OCI-LY7 (cell line): ENCODE measurements around the gene CDH23. TPM values are rescaled to one million over a fixed set of nuclear protein-coding genes. Genes with fewer than 3 reads are reported as not detected.

Experiments
- BruUV-seq: library from RNA; stranded (reverse); fragments of 400-500 nt; replicated peaks from 2 replicates; lab custom pipeline; 2021; lab: Mats Ljungman, UMichigan
- CTCF ChIA-PET: fragments of 300-600 bp; sonication (Branson Sonifier 250); formaldehyde crosslinking; loops from one replicate; lab custom pipeline; 2022; ENCODE audit warnings: antibody characterized with exemption; ENCODE audit not compliant: unreplicated experiment; lab: Charles Lee
- POLR2A ChIA-PET: fragments of 300-600 bp; sonication (Branson Sonifier 250); formaldehyde crosslinking; loops from one replicate; lab custom pipeline; 2022; ENCODE audit warnings: antibody characterized with exemption; lab: Charles Lee
- DNase-seq: peaks from one replicate; pipeline ENCODE4 v3.0.0-alpha.2; 2015; ENCODE audit warnings: low spot score
- H2AFZ ChIP-seq: fragments of 200-600 bp; sonication (generic), shearing (Covaris generic); 2 replicates; pipeline ENCODE4 v1.6.1; 2014; ENCODE audit warnings: mild to moderate bottlenecking, antibody characterized with exemption, low read length, moderate library complexity
- H3K27ac ChIP-seq: fragments of 200-600 bp; sonication (generic); 2 replicates; pipeline ENCODE4 v1.5.1; 2014; ENCODE audit warnings: mixed run types, low read depth, mild to moderate bottlenecking, moderate library complexity, low read length, inconsistent platforms; ENCODE audit not compliant: poor library complexity, severe bottlenecking
- H3K36me3 ChIP-seq: fragments of 200-600 bp; sonication (generic); 2 replicates; pipeline ENCODE4 v1.6.1; 2014; ENCODE audit warnings: mild to moderate bottlenecking, antibody characterized with exemption, low read length, moderate library complexity, mixed read lengths; ENCODE audit not compliant: insufficient read depth
- H3K4me1 ChIP-seq: fragments of 200-600 bp; sonication (generic); 2 replicates; pipeline ENCODE4 v1.5.1; 2014; ENCODE audit warnings: mild to moderate bottlenecking, low read length; ENCODE audit not compliant: insufficient read depth, poor library complexity, severe bottlenecking
- H3K4me2 ChIP-seq: fragments of 200-600 bp; sonication (generic); 2 replicates; pipeline ENCODE4 v1.6.1; 2014; ENCODE audit warnings: mild to moderate bottlenecking, low read length
- H3K4me3 ChIP-seq: fragments of 200-600 bp; sonication (generic); 2 replicates; pipeline ENCODE4 v1.5.1; 2014; ENCODE audit warnings: mild to moderate bottlenecking, low read depth, low read length; ENCODE audit not compliant: poor library complexity, severe bottlenecking
- H3K79me2 ChIP-seq: fragments of 200-600 bp; sonication (generic); 2 replicates; pipeline ENCODE4 v1.6.1; 2016; ENCODE audit warnings: low read depth, mild to moderate bottlenecking, low read length, moderate library complexity, mixed read lengths; ENCODE audit not compliant: insufficient read depth
- H3K9me2 ChIP-seq: fragments of 200-600 bp; sonication (generic); 2 replicates; pipeline ENCODE4 v1.6.1; 2016; ENCODE audit warnings: mild to moderate bottlenecking, low read length, mixed read lengths; ENCODE audit not compliant: insufficient read depth
- H3K9me3 ChIP-seq: fragments of 200-600 bp; sonication (generic); 2 replicates; pipeline ENCODE4 v1.6.1; 2014; ENCODE audit warnings: mild to moderate bottlenecking, mixed run types, low read length, mixed read lengths
- H4K20me1 ChIP-seq: fragments of 200-600 bp; sonication (generic); 2 replicates; pipeline ENCODE4 v1.6.1; 2014; ENCODE audit warnings: mild to moderate bottlenecking, antibody characterized with exemption, low read length, moderate library complexity, mixed read lengths; ENCODE audit not compliant: insufficient read depth
- CTCF ChIP-seq: fragments of 200-600 bp; sonication (generic); conservative IDR thresholded peaks from 2 replicates; pipeline ENCODE4 v1.5.1; 2014; ENCODE audit warnings: mild to moderate bottlenecking, antibody characterized with exemption, low read length, moderate library complexity, mixed read lengths
- EZH2phosphoT487 ChIP-seq: fragments of 200-600 bp; sonication (generic); IDR thresholded peaks from 2 replicates; pipeline ENCODE4 v1.6.1; 2018; ENCODE audit warnings: low read depth, borderline replicate concordance, mild to moderate bottlenecking, mixed run types, antibody characterized with exemption, low read length, moderate library complexity, mixed read lengths
- intact Hi-C: fragments of 100-400 bp; cut with micrococcal nuclease; formaldehyde crosslinking; loops from one replicate; pipeline ENCODE4 v1.10.0; 2022; ENCODE audit not compliant: unreplicated experiment
- total RNA-seq, 2 experiments: library from RNA; depleted of rRNA in 1 of 2; stranded (reverse); fragments of >200 nt in 1 of 2; shearing (Covaris generic) in 1 of 2; gene quantifications; 2 replicates each; pipeline ENCODE4 v1.2.3, GENCODE V29; 2014 to 2022

Gene CDH23
- total RNA-seq, 2 experiments from 2014 or later = 0.92 to 9.9 TPM

- intact Hi-C loops = no loop called here
- DNase-seq = no peak
- TF ChIP-seq EZH2phosphoT487 (no peak), CTCF (no peak)
- Histone ChIP-seq H4K20me1 (no peaks in the 10 kb centered on the region), H3K9me2 (no peaks in the 10 kb centered on the region), H3K4me2 (no peak overlapping the region), H3K79me2 (no peaks in the 10 kb centered on the region), H3K36me3 (no peaks in the 10 kb centered on the region), H3K4me3 (no peak overlapping the region), H3K27ac (no peak overlapping the region), H2AFZ (no peak overlapping the region), H3K9me3 (no peaks in the 10 kb centered on the region), H3K4me1 (no peaks in the 10 kb centered on the region)
- ChIA-PET POLR2A (no interaction called here), CTCF (interaction anchor here (0.5 kb wide), 1 partner anchor 16 kb away, joined by 4 read pairs; no protein-coding TSS in a partner anchor)
- no TSS peak for BruUV-seq
These were observed 61.2 kb downstream of the CDH23 start for GRCh38 chr10:71457908-71458307.

GRCh38 chr10:71458387-71458786 lies 61.7 kb downstream of the CDH23 start:
- Histone ChIP-seq H4K20me1 (no peaks in the 10 kb centered on the region), H3K4me2 (no peak overlapping the region), H3K4me1 (no peaks in the 10 kb centered on the region), H3K4me3 (no peak overlapping the region), H3K27ac (no peak overlapping the region), H3K36me3 (no peaks in the 10 kb centered on the region), H3K79me2 (no peaks in the 10 kb centered on the region), H3K9me2 (no peaks in the 10 kb centered on the region), H2AFZ (no peak overlapping the region), H3K9me3 (no peaks in the 10 kb centered on the region)
- POLR2A ChIA-PET = interaction anchor here (0.6 kb wide), 2 partner anchors 80 to 273 kb away, joined by 3 to 5 read pairs; no protein-coding TSS in a partner anchor
- no peak for TF ChIP-seq CTCF
- no peak for TF ChIP-seq EZH2phosphoT487
- CTCF ChIA-PET = interaction anchor here (0.5 kb wide), 1 partner anchor 16 kb away, joined by 4 read pairs; no protein-coding TSS in a partner anchor
- intact Hi-C loops = no loop called here
- no peak for DNase-seq
- no TSS peak for BruUV-seq

- no peaks in the 10 kb centered on the region for H3K4me1 ChIP-seq
- H3K9me2 ChIP-seq = no peaks in the 10 kb centered on the region
- DNase-seq = no peak
- H3K9me3 ChIP-seq = no peaks in the 10 kb centered on the region
- POLR2A ChIA-PET = interaction anchor here (0.8 kb wide), 1 partner anchor 91 kb away, joined by 3 read pairs; no protein-coding TSS in a partner anchor
- no peak overlapping the region for H3K27ac ChIP-seq
- no peaks in the 10 kb centered on the region for H3K79me2 ChIP-seq
- CTCF ChIA-PET = interaction anchor here (0.9 kb wide), 1 partner anchor 16 kb away, joined by 3 read pairs; no protein-coding TSS in a partner anchor
- H4K20me1 ChIP-seq = no peaks in the 10 kb centered on the region
- intact Hi-C loops = no loop called here
- BruUV-seq = no TSS peak
- H3K36me3 ChIP-seq = no peaks in the 10 kb centered on the region
- H3K4me2 ChIP-seq = no peak overlapping the region
- no peak overlapping the region for H2AFZ ChIP-seq
- H3K4me3 ChIP-seq = no peak overlapping the region
- TF ChIP-seq CTCF (no peak), EZH2phosphoT487 (no peak)
These were observed 62.8 kb downstream of the CDH23 start for GRCh38 chr10:71459513-71459912.
